Stimulated activated CD4-positive, alpha-beta T cell treated with anti-CD3 and anti-CD28 coated beads, Interleukin-2, amount 100 ng/mL, for 24 hours (primary cell): ENCODE results near the gene STARD3NL.
"Not testable (repeated sequence)": the region's sequence is repeated elsewhere in the genome, so short reads cannot be mapped to it uniquely, and the experiment has no call there.

Experiments
- DNase-seq, 2 donors: peaks; one replicate each; pipeline ENCODE4 v3.0.0-alpha.2; 2020

Gene STARD3NL

DNA sequence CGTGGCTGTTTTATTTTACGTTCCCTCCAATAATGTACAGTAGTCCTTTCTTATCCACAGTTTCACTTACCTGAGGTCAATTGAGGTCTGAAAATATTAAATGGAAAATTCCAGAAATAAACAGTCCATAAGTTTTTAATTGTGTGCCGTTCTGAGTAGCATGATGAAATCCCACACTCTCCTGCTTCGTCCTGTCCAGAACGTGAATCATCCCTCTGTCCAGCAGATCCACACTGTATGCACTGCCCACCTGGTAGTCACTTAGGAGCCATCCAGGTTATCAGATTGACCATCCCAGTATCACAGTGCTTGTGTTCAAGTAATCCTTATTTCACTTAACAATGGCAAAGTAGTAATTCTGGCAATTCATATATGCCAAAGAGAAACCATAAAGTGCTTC is 46.3 kb downstream of the STARD3NL start:
- DNase-seq = no peak

GRCh38 chr7:38229386-38229785 is 51.3 kb downstream of the STARD3NL start:
- DNase-seq = no peak

GRCh38 chr7:38229884-38230642 is 52.0 kb downstream of the STARD3NL start:
- no peak for DNase-seq

DNA sequence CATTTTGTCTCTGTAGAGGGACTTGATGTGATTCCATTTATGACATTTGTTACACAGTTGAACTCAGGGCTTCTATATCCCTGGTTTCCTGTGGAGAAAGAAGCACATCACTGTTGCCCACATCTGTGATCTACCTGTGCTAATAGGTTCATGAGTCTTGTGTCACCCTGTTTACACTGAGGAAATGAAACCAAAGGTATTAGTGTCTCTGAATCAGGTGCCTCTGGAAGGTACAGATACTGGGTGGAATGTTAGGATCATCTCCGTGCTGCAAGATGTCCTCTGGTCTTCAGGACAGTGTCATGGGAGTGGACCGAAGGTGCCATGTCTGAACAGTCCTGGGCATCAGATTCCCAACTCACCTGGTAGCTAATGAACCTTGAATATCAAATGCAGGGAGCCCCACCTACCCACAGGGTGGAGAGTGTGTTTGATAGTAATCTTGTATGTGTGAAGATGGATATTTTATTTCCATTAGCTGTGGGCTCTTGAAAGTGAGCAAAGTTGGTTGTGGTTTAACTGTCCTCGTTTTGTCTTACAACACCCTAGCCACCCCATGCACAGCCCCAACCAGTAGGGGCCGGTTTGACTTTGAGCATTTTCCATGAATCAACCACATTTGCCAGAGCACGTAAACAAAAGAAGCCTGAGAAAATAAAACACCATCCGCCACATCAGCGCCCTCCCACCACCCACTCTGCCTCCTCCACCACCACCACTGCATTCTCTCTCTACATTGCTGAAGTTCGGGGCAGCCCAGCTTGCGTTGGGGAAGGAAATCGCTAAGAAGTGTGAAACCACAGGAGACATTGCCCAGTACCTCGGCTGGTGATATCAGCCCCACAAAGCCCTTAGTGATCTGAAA is 54.7 kb downstream of the STARD3NL start:
- DNase-seq = peak; percentile 70 to 72

GRCh38 chr7:38234759-38235158 is 56.7 kb downstream of the STARD3NL start:
- DNase-seq = not testable (repeated sequence)

- no peak for DNase-seq
These were observed 57.6 kb downstream of the STARD3NL start for GRCh38 chr7:38235606-38236005.

GRCh38 chr7:38239129-38239528 is 61.1 kb downstream of the STARD3NL start:
- not testable (repeated sequence) for DNase-seq

DNA sequence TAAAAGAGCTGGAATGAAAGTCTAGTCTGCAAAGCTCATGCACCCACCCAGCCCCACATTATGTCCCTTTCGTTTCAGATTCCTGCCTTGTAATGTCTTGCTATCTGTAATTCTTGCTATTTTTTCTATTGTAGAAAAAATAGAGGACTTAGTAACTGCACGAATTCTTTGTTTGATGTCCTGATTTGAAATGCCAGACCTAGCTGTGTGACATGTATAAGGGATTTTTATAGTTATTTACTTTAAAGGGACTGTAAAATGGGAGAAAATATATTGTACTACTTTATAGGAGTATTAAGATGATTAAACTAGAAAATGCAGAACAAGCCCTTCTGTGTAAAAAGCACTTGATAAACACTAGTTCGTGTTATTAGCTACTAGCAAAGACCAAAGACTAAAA is 63.0 kb downstream of the STARD3NL start:
- no peak for DNase-seq

DNA sequence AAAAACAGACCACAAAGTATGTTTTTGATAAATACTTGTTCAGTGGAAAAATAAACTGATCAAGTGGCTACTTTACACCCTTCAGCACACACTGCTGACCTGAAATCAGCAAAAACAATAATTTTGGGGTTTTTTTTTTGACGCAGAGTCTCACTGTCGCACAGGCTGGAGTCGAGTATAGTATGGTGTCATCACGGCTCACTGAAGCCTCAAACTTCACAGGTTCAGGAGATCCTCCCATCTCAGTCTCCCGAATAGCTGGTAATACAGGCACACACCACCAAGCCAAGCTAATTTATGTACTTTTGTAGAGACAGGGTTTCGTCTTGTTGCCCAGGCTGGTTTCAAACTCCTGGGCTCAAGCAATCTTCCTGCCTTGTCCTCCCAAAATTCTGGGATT is 64.8 kb downstream of the STARD3NL start:
- no peak for DNase-seq

DNA sequence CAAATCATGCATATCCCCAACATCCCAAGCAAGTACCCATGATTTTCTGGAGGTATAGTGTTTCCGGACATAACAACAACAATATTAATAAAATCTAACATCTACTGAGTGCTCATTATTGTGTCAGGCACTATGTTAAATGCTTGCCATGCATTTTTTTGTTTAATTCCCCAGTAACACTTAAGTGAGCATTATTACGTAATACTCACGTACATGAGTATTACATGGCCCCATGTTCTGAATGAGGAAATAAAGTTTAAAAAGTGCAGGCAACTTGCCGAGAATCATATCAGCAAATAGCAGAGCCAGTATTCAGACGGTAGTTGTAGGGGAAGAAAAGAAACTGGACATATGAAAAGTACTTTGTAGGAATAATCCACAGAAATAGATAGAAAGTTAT is 65.3 kb downstream of the STARD3NL start:
- not testable (repeated sequence) for DNase-seq

DNA sequence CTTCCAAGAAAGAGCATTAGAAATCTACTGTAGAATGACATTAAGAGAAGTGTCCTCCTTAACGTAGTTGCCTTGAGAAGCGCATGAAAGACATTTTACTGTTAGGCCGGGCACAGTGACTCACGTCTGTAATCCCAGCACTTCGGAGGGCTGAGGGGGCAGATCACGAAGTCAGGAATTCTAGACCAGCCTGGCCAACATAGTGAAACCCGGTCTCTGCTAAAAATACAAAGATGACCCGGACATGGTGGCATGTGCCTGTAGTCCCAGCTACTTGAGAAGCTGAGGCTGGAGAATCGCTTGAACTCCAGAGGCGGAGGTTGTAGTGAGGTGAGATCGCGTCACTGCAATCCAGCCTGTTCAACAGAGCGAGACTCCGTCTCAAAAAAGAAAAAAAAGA is 66.5 kb downstream of the STARD3NL start:
- no peak for DNase-seq

GRCh38 chr7:38245409-38245977 is 67.4 kb downstream of the STARD3NL start:
- no peak for DNase-seq

- no peak for DNase-seq
These were observed 70.1 kb downstream of the STARD3NL start for GRCh38 chr7:38248069-38248567.

- DNase-seq = not testable (repeated sequence)
These were observed 71.8 kb downstream of the STARD3NL start for GRCh38 chr7:38249849-38250248.

DNA sequence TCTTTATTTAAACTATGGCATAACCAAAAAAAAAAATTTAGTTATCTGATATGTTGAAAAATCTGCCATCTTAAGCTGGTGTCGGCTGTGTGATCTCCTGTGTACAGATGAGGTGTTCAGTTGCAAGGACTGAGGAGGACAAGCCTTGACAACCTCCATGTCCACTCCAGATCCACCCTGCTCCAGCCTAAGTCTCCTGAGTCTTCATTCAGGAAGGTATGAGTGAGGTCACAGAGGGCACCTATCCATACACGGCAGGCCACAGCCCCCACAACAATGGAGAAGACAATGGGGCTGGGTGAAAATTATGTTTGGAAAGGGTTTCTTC is 79.3 kb downstream of the STARD3NL start:
- no peak for DNase-seq

GRCh38 chr7:38259157-38259556 is 81.1 kb downstream of the STARD3NL start:
- DNase-seq = not testable (repeated sequence)

DNA sequence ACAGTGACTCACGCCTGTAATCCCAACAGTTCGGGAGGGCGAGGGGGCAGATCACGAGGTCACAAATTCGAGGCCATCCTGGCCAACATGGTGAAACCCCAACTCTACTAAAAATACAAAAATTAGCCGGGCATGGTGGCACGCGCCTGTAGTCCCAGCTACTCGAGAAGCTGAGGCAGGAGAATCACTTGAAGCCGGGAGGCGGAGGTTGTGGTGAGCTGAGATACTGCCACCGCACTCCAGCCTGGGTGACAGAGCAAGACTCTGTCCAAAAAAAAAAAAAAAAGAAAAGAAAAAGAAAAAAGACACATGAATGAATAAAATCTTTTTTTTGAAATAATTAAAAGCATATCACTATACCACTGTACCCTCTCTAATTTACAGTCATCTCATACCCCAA is 83.6 kb downstream of the STARD3NL start:
- not testable (repeated sequence) for DNase-seq

DNA sequence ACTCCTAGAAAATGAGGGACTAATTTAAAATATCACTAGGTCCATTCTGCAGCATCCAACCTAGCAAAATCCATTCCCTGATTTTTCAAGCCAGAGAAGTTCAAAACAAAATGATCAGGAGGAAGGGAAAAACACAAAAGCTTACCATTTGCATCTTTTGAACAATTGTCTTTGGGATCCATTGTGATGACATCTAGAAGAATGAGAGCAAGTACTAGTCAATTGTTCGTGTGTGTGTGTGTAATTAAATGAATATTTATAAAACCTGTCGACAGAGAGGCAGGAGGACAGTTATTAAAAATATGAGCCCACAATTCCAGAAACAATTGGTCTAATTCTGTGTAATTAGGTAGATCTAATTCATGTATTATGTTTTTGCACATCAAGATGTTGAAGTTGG is 84.0 kb downstream of the STARD3NL start:
- not testable (repeated sequence) for DNase-seq

GRCh38 chr7:38262545-38262944 is 84.5 kb downstream of the STARD3NL start:
- DNase-seq = no peak

- DNase-seq = not testable (repeated sequence)
These were observed 85.2 kb downstream of the STARD3NL start for GRCh38 chr7:38263274-38263673.

DNA sequence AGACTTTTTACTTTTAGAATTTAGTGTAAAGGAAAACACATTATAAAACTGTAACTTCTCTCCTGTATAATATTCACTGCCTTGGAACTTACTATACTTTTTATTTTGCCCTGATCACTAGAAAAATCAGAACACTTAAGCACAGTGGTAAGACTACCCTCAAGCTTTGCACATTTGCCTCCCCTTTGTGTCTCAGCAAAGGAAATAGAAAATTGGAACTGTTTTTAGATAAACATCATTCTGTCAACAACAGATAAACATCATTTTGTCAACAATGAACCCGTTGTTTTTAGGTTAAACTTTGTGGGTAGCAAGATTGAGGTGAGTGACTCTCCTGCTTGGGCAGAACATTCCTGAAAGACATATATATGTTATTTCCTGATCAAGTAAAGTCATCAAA is 86.6 kb downstream of the STARD3NL start:
- not testable (repeated sequence) for DNase-seq

GRCh38 chr7:38265958-38266357 is 87.9 kb downstream of the STARD3NL start:
- not testable (repeated sequence) for DNase-seq

DNA sequence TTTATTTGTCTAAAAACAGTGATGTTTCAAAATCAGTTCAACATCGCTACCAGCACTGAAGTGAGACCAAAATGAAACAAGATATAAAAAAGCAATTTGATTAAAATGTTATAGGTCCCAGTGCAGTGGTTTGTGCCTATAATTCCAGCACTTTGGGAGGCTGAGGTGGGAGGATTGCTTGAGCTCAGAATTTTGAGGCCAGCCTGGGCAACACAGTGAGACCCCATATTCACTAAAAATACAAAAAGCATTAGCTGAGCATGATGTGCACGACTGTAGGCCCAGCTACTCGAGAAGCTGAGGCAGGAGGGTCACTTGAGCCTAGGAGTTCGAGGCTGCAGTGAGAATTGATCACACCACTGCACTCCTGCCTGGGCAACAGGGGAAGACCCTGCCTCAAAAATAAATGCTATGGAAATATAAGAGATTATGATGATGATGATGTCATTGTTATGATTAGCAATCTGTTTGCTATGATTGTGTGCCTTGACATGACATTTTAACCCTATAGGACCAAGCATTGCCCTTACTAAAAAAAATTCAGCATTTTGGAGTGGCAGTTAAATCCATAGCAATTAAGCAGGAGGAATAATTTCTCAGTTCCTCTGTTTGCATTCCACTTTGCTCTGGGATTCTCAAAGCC is 91.8 kb downstream of the STARD3NL start:
- not testable (repeated sequence) for DNase-seq
